AG04450 (cell line): Measurements from ENCODE around the gene ACTN4. TPM values are rescaled to one million over a fixed set of nuclear protein-coding genes. Genes with fewer than 3 reads are reported as not detected.
A peak's percentile ranks its signal among the peaks of the same experiment; 100 is the strongest.

ENCODE experiments used
- CTCF ChIA-PET: fragments of 300-600, 350-600 bp; formaldehyde crosslinking; extraction: SDS; loops from one replicate; lab custom pipeline; 2022; ENCODE audit warnings: antibody characterized with exemption, inconsistent platforms; lab: Charles Lee
- POLR2A ChIA-PET: fragments of 350-600 bp; formaldehyde crosslinking; extraction: SDS; loops from one replicate; lab custom pipeline; 2021; ENCODE audit warnings: antibody characterized with exemption, inconsistent platforms; lab: Yijun Ruan, JAX
- DNase-seq: peaks from one replicate; pipeline ENCODE4 v3.0.0-alpha.2; 2011; ENCODE audit warnings: low read depth, low spot score
- H3K27ac ChIP-seq: one replicate; pipeline ENCODE4 v1.5.1; 2012; ENCODE audit warnings: low read depth, low read length, control low read depth
- H3K27me3 ChIP-seq: one replicate; pipeline ENCODE4 v1.6.0; 2012; ENCODE audit warnings: low read length; ENCODE audit not compliant: control insufficient read depth, insufficient read depth
- H3K4me3 ChIP-seq: 2 replicates; pipeline ENCODE4 v1.5.1; 2011; ENCODE audit warnings: mild to moderate bottlenecking, low read depth, low read length, control low read depth
- H3K9me3 ChIP-seq: 2 replicates; pipeline ENCODE4 v1.5.1; 2012; ENCODE audit warnings: low read length; ENCODE audit not compliant: control insufficient read depth, insufficient read depth
- CTCF ChIP-seq: IDR thresholded peaks from 2 replicates; pipeline ENCODE4 v1.5.1; 2011; ENCODE audit warnings: low read depth, low read length, control low read depth, inconsistent platforms
- polyA plus RNA-seq: library from polyadenylated mRNA; depleted of rRNA; stranded (reverse); fragments of >200 nt; gene quantifications from 2 replicates; pipeline ENCODE4 v1.2.3, GENCODE V29; 2011

The ACTN4 gene
- polyA plus RNA-seq, 1 experiment, result 300 TPM

GRCh38 chr19:38663957-38664502, 16.6 kb downstream of the ACTN4 start:
- Histone ChIP-seq H3K27me3 (no peaks in the 10 kb centered on the region), H3K9me3 (no peaks in the 10 kb centered on the region), H3K27ac (peak overlapping the region; percentile 52), H3K4me3 (no peak overlapping the region)
- CTCF ChIA-PET, result interaction anchor here (1.4 kb wide), 1 partner anchor 30 kb away, joined by 5 read pairs; no protein-coding TSS in a partner anchor
- no peak for TF ChIP-seq CTCF
- no peak for DNase-seq
- POLR2A ChIA-PET, result interaction anchor here (0.5 to 1.3 kb wide), 3 partner anchors 9 to 17 kb away, joined by 3 to 6 read pairs (median 3); partner anchors contain the start of gene ACTN4

- Histone ChIP-seq H3K9me3 (no peaks in the 10 kb centered on the region), H3K27ac (peak overlapping the region; percentile 95), H3K27me3 (no peaks in the 10 kb centered on the region), H3K4me3 (no peak overlapping the region)
- CTCF ChIA-PET, result interaction anchor here (0.5 to 1.4 kb wide), 2 partner anchors 30 to 1756 kb away, joined by 3 to 5 read pairs; no protein-coding TSS in a partner anchor
- DNase-seq, result no peak
- POLR2A ChIA-PET, result interaction anchor here (0.5 to 1.3 kb wide), 4 partner anchors 10 to 165 kb away, joined by 3 to 6 read pairs (median 4); partner anchors contain the start of gene ACTN4
- TF ChIP-seq CTCF, result no peak
These were observed 17.2 kb downstream of the ACTN4 start for GRCh38 chr19:38664503-38665211.

- CTCF ChIA-PET, result interaction anchor here (0.5 kb wide), 1 partner anchor 1755 kb away, joined by 3 read pairs; no protein-coding TSS in a partner anchor
- H3K27me3 ChIP-seq, result no peaks in the 10 kb centered on the region
- peak overlapping the region; percentile 95 for H3K27ac ChIP-seq
- H3K9me3 ChIP-seq, result no peaks in the 10 kb centered on the region
- no peak overlapping the region for H3K4me3 ChIP-seq
- TF ChIP-seq CTCF, result no peak
- no peak for DNase-seq
- POLR2A ChIA-PET, result interaction anchor here (0.7 kb wide), 1 partner anchor 164 kb away, joined by 4 read pairs; no protein-coding TSS in a partner anchor
These were observed 17.9 kb downstream of the ACTN4 start for GRCh38 chr19:38665219-38665931.

- DNase-seq, result no peak
- Histone ChIP-seq H3K27me3 (no peaks in the 10 kb centered on the region), H3K27ac (peak overlapping the region; percentile 95), H3K9me3 (no peaks in the 10 kb centered on the region), H3K4me3 (0 out of 2 replicates have a peak overlapping the region, but pooled peaks have one; percentile 2)
- POLR2A ChIA-PET, result no interaction called here
- CTCF ChIA-PET, result interaction anchor here (1.2 kb wide), 1 partner anchor 264 kb away, joined by 3 read pairs; no protein-coding TSS in a partner anchor
- no peak for TF ChIP-seq CTCF
These were observed 18.7 kb downstream of the ACTN4 start for GRCh38 chr19:38665950-38666662.
